Thoracic aorta (tissue), 2 donors: Measurements from ENCODE around the gene CLDN9. TPM values are rescaled to one million over a fixed set of nuclear protein-coding genes. Genes with fewer than 3 reads are reported as not detected.

ENCODE experiments used
- ATAC-seq: fragments of 150-250 bp; one replicate; pipeline ENCODE4 v1.8.0; 2017; ENCODE audit warnings: low read depth; ENCODE audit not compliant: insufficient number of reproducible peaks, low FRiP score
- DNase-seq: peaks from one replicate; pipeline ENCODE4 v3.0.0-alpha.2; 2020; ENCODE audit warnings: low spot score
- H3K27ac ChIP-seq, 2 donors: fragments of 200-600 bp; sonication (generic); 1 replicate in 1 of 2; 2 replicates in 1 of 2; pipeline ENCODE4 v1.5.1; 2016; ENCODE audit warnings: mild to moderate bottlenecking in 2 of 2, moderate library complexity in 2 of 2
- H3K27me3 ChIP-seq: fragments of 200-600 bp; sonication (generic); replicated peaks from 2 replicates; pipeline ENCODE4 v1.6.0; 2016; ENCODE audit warnings: mild to moderate bottlenecking; ENCODE audit not compliant: insufficient read depth
- H3K36me3 ChIP-seq: fragments of 200-600 bp; sonication (generic); one replicate; pipeline ENCODE4 v1.5.1; 2016
- H3K4me1 ChIP-seq, 2 donors: fragments of 200-600 bp; sonication (generic); 1 replicate in 1 of 2; 2 replicates in 1 of 2; pipeline versions ENCODE4 v1.5.1 to v1.6.0; 2016; ENCODE audit warnings: low read depth in 2 of 2, mild to moderate bottlenecking in 1 of 2; ENCODE audit not compliant: control insufficient read depth in 1 of 2
- H3K4me3 ChIP-seq: fragments of 200-600 bp; sonication (generic); 2 replicates; pipeline ENCODE4 v1.5.1; 2016; ENCODE audit warnings: mild to moderate bottlenecking
- H3K9me3 ChIP-seq: fragments of 200-600 bp; sonication (generic); 2 replicates; pipeline ENCODE4 v1.5.1; 2016
- CTCF ChIP-seq: fragments of 200-600 bp; sonication (generic); IDR thresholded peaks from one replicate; pipeline ENCODE4 v1.5.1; 2019; ENCODE audit warnings: antibody characterized with exemption
- total RNA-seq, 2 donors: library from RNA; depleted of rRNA; stranded (reverse); fragments of >200 nt; gene quantifications; one replicate each; pipeline versions ENCODE4 v1.1.0 to v1.2.3, GENCODE V29; 2016

CLDN9 gene
- total RNA-seq, 2 donors from 2014 or later, result 1.5 TPM; not detected in 1

- Histone ChIP-seq H3K9me3 (no peaks in the 10 kb centered on the region), H3K27me3 (no peaks in the 10 kb centered on the region), H3K4me1 (peaks cover 0 to 12% of the 10 kb centered on the region in 2 donors), H3K4me3 (no peak overlapping the region), H3K27ac (no peak overlapping the region), H3K36me3 (no peaks in the 10 kb centered on the region)
- no peak for TF ChIP-seq CTCF
- no peak for DNase-seq
- no peak for ATAC-seq
Observed at GRCh38 chr16:2975161-2975795, 37.4 kb upstream of the CLDN9 start.

GRCh38 chr16:2976201-2976600 lies 36.5 kb upstream of the CLDN9 start:
- ATAC-seq, result no peak
- TF ChIP-seq CTCF, result no peak
- H3K27me3 ChIP-seq, result no peaks in the 10 kb centered on the region
- H3K9me3 ChIP-seq, result no peaks in the 10 kb centered on the region
- DNase-seq, result no peak
- no peaks in the 10 kb centered on the region for H3K36me3 ChIP-seq
- H3K27ac ChIP-seq, result no peak overlapping the region
- H3K4me1 ChIP-seq, result peaks cover 5 to 13% of the 10 kb centered on the region in 2 donors
- H3K4me3 ChIP-seq, result no peak overlapping the region

GRCh38 chr16:2976673-2977072 lies 36.0 kb upstream of the CLDN9 start:
- Histone ChIP-seq H3K4me1 (peaks cover 6 to 18% of the 10 kb centered on the region in 2 donors), H3K9me3 (no peaks in the 10 kb centered on the region), H3K36me3 (no peaks in the 10 kb centered on the region), H3K27me3 (no peaks in the 10 kb centered on the region), H3K4me3 (no peak overlapping the region), H3K27ac (no peak overlapping the region)
- TF ChIP-seq CTCF, result no peak
- no peak for ATAC-seq
- DNase-seq, result no peak

GRCh38 chr16:2977440-2977839 lies 35.3 kb upstream of the CLDN9 start:
- Histone ChIP-seq H3K27ac (no peak overlapping the region), H3K27me3 (no peaks in the 10 kb centered on the region), H3K4me3 (no peak overlapping the region), H3K9me3 (no peaks in the 10 kb centered on the region), H3K36me3 (no peaks in the 10 kb centered on the region), H3K4me1 (peaks cover 6 to 18% of the 10 kb centered on the region in 2 donors)
- no peak for DNase-seq
- ATAC-seq, result no peak
- no peak for TF ChIP-seq CTCF

- ATAC-seq (no peak), DNase-seq (no peak)
- H3K4me1 ChIP-seq, result peaks cover 6 to 23% of the 10 kb centered on the region in 2 donors
- no peak overlapping the region for H3K27ac ChIP-seq
- no peaks in the 10 kb centered on the region for H3K27me3 ChIP-seq
- H3K9me3 ChIP-seq, result no peaks in the 10 kb centered on the region
- TF ChIP-seq CTCF, result no peak
- H3K36me3 ChIP-seq, result no peaks in the 10 kb centered on the region
- peak overlapping the region; percentile 84 for H3K4me3 ChIP-seq
Observed at GRCh38 chr16:2979669-2980226, 33.0 kb upstream of the CLDN9 start.
